K562 (cell line): ENCODE data around the gene PITRM1. TPM values are rescaled to one million over a fixed set of nuclear protein-coding genes. Genes with fewer than 3 reads are reported as not detected.
A peak's percentile ranks its signal among the peaks of the same experiment; 100 is the strongest.

ENCODE experiments used
- ATAC-seq: fragments of 200-7000 bp; cut with Tn5 transposase; 3 replicates; pipeline ENCODE4 v1.9.1; 2020; ENCODE audit warnings: moderate library complexity
- BruUV-seq: library from RNA; stranded (reverse); fragments of 400-500 nt; replicated peaks from 2 replicates; lab custom pipeline; 2021; lab: Mats Ljungman, UMichigan
- CTCF ChIA-PET: fragments of 300-600 bp; formaldehyde crosslinking; extraction: SDS; loops from one replicate; lab custom pipeline; 2021; ENCODE audit warnings: low intra/inter-chr PET ratio; lab: Yijun Ruan, JAX
- POLR2A ChIA-PET: fragments of 300-600, 350-650 bp; sonication (Branson Sonifier 250); formaldehyde crosslinking; extraction: SDS; loops from one replicate; lab custom pipeline; 2021; ENCODE audit warnings: antibody characterized with exemption, inconsistent platforms; lab: Yijun Ruan, JAX
- DNase-seq, 4 experiments: peaks; one replicate each; pipeline versions ENCODE4 v3.0.0 to v3.0.0-alpha.2; 2011 to 2018; ENCODE audit warnings: low spot score in 3 of 4, mixed read lengths in 3 of 4; ENCODE audit errors: extremely low read depth in 1 of 4
- FAIRE-seq: peaks from 2 replicates; lab custom pipeline; 2011; peaks lifted over from hg19 to GRCh38; lab: Jason Lieb, UNC
- H2AFZ ChIP-seq: 2 replicates; pipeline ENCODE4 v1.6.0; 2011; ENCODE audit warnings: low read depth, low read length, control low read depth, inconsistent platforms
- H3K27ac ChIP-seq: fragments of 200-600 bp; 3 replicates; pipeline ENCODE4 v1.8.0; 2011; ENCODE audit warnings: low read depth, mild to moderate bottlenecking, control low read depth, inconsistent platforms, low read length, moderate library complexity, mixed read lengths; ENCODE audit errors: extremely low read depth
- H3K27me3 ChIP-seq, 2 experiments: fragments of 300-600 bp in 1 of 2; 2 replicates in 1 of 2; 3 replicates in 1 of 2; pipeline versions ENCODE4 v1.6.0 to v1.8.0; 2011; ENCODE audit warnings: inconsistent platforms in 2 of 2, low read length in 2 of 2, mild to moderate bottlenecking in 1 of 2, mixed read lengths in 1 of 2, moderate library complexity in 1 of 2; ENCODE audit not compliant: control insufficient read depth in 2 of 2, insufficient read depth in 2 of 2
- H3K36me3 ChIP-seq: fragments of 300-600 bp; 3 replicates; pipeline ENCODE4 v1.8.0; 2011; ENCODE audit warnings: mild to moderate bottlenecking, low read length, inconsistent platforms; ENCODE audit not compliant: control insufficient read depth, insufficient read depth
- H3K4me1 ChIP-seq, 2 experiments: fragments of 200-600 bp in 1 of 2; replicated peaks in 1 of 2; 2 replicates in 1 of 2; 3 replicates in 1 of 2; pipeline versions ENCODE4 v1.5.1 to v1.8.0; 2011; ENCODE audit warnings: inconsistent platforms in 2 of 2, low read length in 2 of 2, mild to moderate bottlenecking in 1 of 2, mixed read lengths in 1 of 2, moderate library complexity in 1 of 2; ENCODE audit not compliant: control insufficient read depth in 2 of 2, insufficient read depth in 2 of 2
- H3K4me2 ChIP-seq: 2 replicates; pipeline ENCODE4 v1.6.1; 2011; ENCODE audit warnings: low read length, control low read depth, inconsistent platforms, mixed read lengths; ENCODE audit not compliant: insufficient read depth
- H3K4me3 ChIP-seq: fragments of 200-600 bp; sonication (generic), shearing (Covaris generic); 2 replicates; pipeline ENCODE4 v1.5.1; 2016; ENCODE audit warnings: control low read depth, inconsistent platforms
- H3K79me2 ChIP-seq: fragments of 200-600 bp; 3 replicates; pipeline ENCODE4 v1.8.0; 2011; ENCODE audit warnings: low read length, inconsistent platforms; ENCODE audit not compliant: control insufficient read depth, insufficient read depth
- H3K9ac ChIP-seq, 2 experiments: 2 replicates each; pipeline versions ENCODE4 v1.6.0 to v1.6.1; 2011; ENCODE audit warnings: low read depth in 2 of 2, low read length in 2 of 2, control low read depth in 1 of 2, inconsistent platforms in 1 of 2, mild to moderate bottlenecking in 1 of 2, mixed read lengths in 1 of 2; ENCODE audit not compliant: insufficient read depth in 1 of 2
- H3K9me1 ChIP-seq: one replicate; pipeline ENCODE4 v1.6.0; 2011; ENCODE audit warnings: inconsistent platforms, mild to moderate bottlenecking, low read length, moderate library complexity; ENCODE audit not compliant: control insufficient read depth, insufficient read depth
- H3K9me3 ChIP-seq: replicated peaks from 2 replicates; pipeline ENCODE4 v1.5.1; 2011; ENCODE audit warnings: low read depth, low read length, inconsistent platforms; ENCODE audit not compliant: control insufficient read depth, insufficient read depth
- H4K20me1 ChIP-seq: replicated peaks from 2 replicates; pipeline ENCODE4 v1.6.1; 2011; ENCODE audit warnings: low read length, inconsistent platforms, mixed read lengths; ENCODE audit not compliant: control insufficient read depth, insufficient read depth
- BDP1 ChIP-seq: IDR thresholded peaks from 3 replicates; pipeline ENCODE4 v1.6.1; 2011; ENCODE audit not compliant: insufficient read length, insufficient read depth
- IFI16 ChIP-seq: fragments of 250-450 bp; sonication (Bioruptor Pico); IDR thresholded peaks from 2 replicates; pipeline ENCODE4 v2.1.2; 2022; ENCODE audit warnings: mild to moderate bottlenecking, inconsistent platforms
- KDM4B ChIP-seq, 2 experiments: fragments of 450-650 bp in 1 of 2; sonication (generic) in 1 of 2; IDR thresholded peaks; 2 replicates each; pipeline ENCODE4 v1.6.1; 2016 to 2017; ENCODE audit warnings: borderline replicate concordance in 2 of 2, antibody characterized with exemption in 1 of 2, low read depth in 1 of 2, mild to moderate bottlenecking in 1 of 2
- POLR2G ChIP-seq: fragments of 200-400 bp; formaldehyde crosslinking; IDR thresholded peaks from 2 replicates; pipeline ENCODE4 v1.6.1; 2017; ENCODE audit warnings: low read depth, mild to moderate bottlenecking, antibody characterized with exemption, low read length, moderate library complexity
- RAD21 ChIP-seq, 2 experiments: fragments of 250-450 bp in 1 of 2; fragments of 450-650 bp in 1 of 2; sonication (Bioruptor Pico) in 1 of 2; formaldehyde crosslinking in 1 of 2; IDR thresholded peaks in 1 of 2; conservative IDR thresholded peaks in 1 of 2; 2 replicates each; pipeline versions ENCODE4 v1.4.0 to v1.8.0; 2020 to 2022; ENCODE audit warnings: mild to moderate bottlenecking in 2 of 2, moderate library complexity in 1 of 2
- ZFPM2 ChIP-seq: fragments of 250-450 bp; sonication (Bioruptor Pico); IDR thresholded peaks from 2 replicates; pipeline ENCODE4 v1.5.1; 2022; ENCODE audit warnings: mild to moderate bottlenecking
- ZKSCAN3 ChIP-seq: fragments of 250-450 bp; sonication (Bioruptor Pico); IDR thresholded peaks from 2 replicates; pipeline ENCODE4 v1.4.0; 2020
- ZSCAN29 ChIP-seq: fragments of 450-650 bp; IDR thresholded peaks from 2 replicates; pipeline ENCODE4 v1.6.1; 2017
- WGBS: fragments of 100-300 bp; shearing (Covaris generic); methylation state at CpG from one replicate; pipeline ENCODE4 v1.1.6; 2016; ENCODE audit warnings: low coverage, mixed read lengths; ENCODE audit not compliant: insufficient coverage; ENCODE audit errors: missing lambda C conversion rate; 5-methylcytosine and 5-hydroxymethylcytosine counted together
- in situ Hi-C: fragments of 300-500 bp; cut with MboI; formaldehyde crosslinking; loops from 4 replicates; pipeline ENCODE4 v1.15.0; 2018; ENCODE audit warnings: inconsistent platforms, mixed read lengths
- intact Hi-C: fragments of 100-400 bp; cut with micrococcal nuclease; formaldehyde crosslinking; loops from 2 replicates; pipeline ENCODE4 v1.14.2; 2022
- polyA plus RNA-seq, 8 experiments: library from polyadenylated mRNA; depleted of rRNA in 4 of 8; stranded (reverse) in 5 of 8; unstranded in 3 of 8; fragments of >200 nt; fragmentation: Nextera tagmentation in 2 of 8; fragmentation: Illumina TruSeq in 1 of 8; extraction: Ambion mirVana in 2 of 8; extraction: Trizol in 1 of 8; gene quantifications; 2 replicates each; pipeline versions ENCODE4 v1.2.1 to v1.2.3, GENCODE V29; 2011 to 2014; ENCODE audit warnings: inconsistent platforms in 1 of 8, missing spikeins in 1 of 8
- total RNA-seq, 7 experiments: library from RNA; depleted of rRNA in 6 of 7; stranded (reverse); fragments of >200 nt in 6 of 7; fragmentation: Illumina TruSeq in 2 of 7; extraction: Trizol in 2 of 7; gene quantifications; 2 replicates each; pipeline versions ENCODE4 v1.2.1 to v1.2.3, GENCODE V29; 2011 to 2021; ENCODE audit warnings: low replicate concordance in 1 of 7

The PITRM1 gene
- total and polyA plus RNA-seq, 9 of the 15 experiments (the other 6 are each of a cell fraction or from before 2014, with no cell fraction given) = 21.1 to 70.4 (median 39.7) TPM

DNA sequence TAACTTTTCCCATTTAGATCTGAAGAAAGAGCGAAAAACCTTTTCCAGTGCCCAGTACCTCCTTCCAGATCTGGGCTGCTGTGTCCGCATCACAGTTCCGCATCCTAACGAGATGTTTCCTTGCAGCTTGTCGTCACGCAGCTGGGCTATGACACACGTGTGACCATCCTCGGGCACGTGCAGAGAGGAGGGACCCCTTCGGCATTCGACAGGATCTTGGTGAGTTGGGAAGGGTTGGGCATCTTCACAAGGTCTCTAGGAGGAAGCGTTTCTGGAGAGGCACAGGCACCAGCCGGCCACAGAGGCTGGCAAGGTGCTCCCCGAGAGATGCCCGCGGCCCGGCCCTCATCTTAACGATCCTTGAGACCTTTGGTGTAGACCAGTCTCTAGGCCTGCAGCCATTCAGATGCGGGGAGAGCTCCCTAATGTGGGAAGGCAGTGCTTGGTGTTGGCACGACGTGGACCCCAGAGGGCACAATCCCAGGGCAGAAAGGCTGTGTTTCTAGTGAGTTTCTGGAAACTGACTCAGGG, 63.9 kb downstream of the PITRM1 start:
- ATAC-seq (no peak), DNase-seq (no peak), FAIRE-seq (no peak)
- Histone ChIP-seq H3K4me3 (no peak overlapping the region), H3K9ac (no peak overlapping the region), H3K4me2 (no peak overlapping the region), H2AFZ (no peak overlapping the region), H3K36me3 (peaks cover 85% of the 10 kb centered on the region), H3K27me3 (no peaks in the 10 kb centered on the region), H3K79me2 (no peaks in the 10 kb centered on the region), H3K9me1 (no peaks in the 10 kb centered on the region), H4K20me1 (no peaks in the 10 kb centered on the region), H3K9me3 (no peaks in the 10 kb centered on the region), H3K4me1 (no peaks in the 10 kb centered on the region), H3K27ac (no peak overlapping the region)
- intact Hi-C loops = no loop called here
- no TSS peak for BruUV-seq
- TF ChIP-seq KDM4B (IDR thresholded peaks at IDR 0.05; ENCODE audit: borderline replicate concordance in 2 of 2, low read depth in 1 of 2) = no peak
- no peak for TF ChIP-seq IFI16 (CRISPR knock-in tag)
- TF ChIP-seq ZSCAN29 = no peak
- no peak for TF ChIP-seq BDP1
- 0 out of 2 replicates have a peak, but pooled peaks have one; percentile 5 for TF ChIP-seq POLR2G
- no peak for TF ChIP-seq ZFPM2 (CRISPR knock-in tag)
- no peak for TF ChIP-seq ZKSCAN3
- TF ChIP-seq RAD21 (CRISPR knock-in tag; conservative IDR thresholded peaks at IDR 0.05 in 1 of 2, IDR thresholded peaks at IDR 0.05 in 1 of 2) = no peak
- CTCF ChIA-PET = no interaction called here
- in situ Hi-C loops = no loop called here
- WGBS = 90% methylated on average over 20 of the region's 21 CpGs
- POLR2A ChIA-PET = interaction anchor here (2.5 kb wide), 1 partner anchor 13 kb away, joined by 9 read pairs; no protein-coding TSS in a partner anchor
